Measurements from ENCODE around the gene RGMB.

RGMB gene

GRCh38 chr5:98840946-98841345, 67.5 kb downstream of the RGMB start:
- DNase-seq (ENCODE audit: low spot score) = no peak
- in situ Hi-C loops (cut with MboI; ENCODE audit: low sequenced_read_pairs, unreplicated experiment) = no loop called here
- no peak for TF ChIP-seq CTCF (IDR thresholded peaks at IDR 0.05; ENCODE audit: borderline replicate concordance, control extremely low read depth, extremely low read depth, insufficient read depth, missing control alignments)

- in situ Hi-C loops (cut with MboI; ENCODE audit: low sequenced_read_pairs, unreplicated experiment) = no loop called here
- no peak for DNase-seq (ENCODE audit: low spot score)
- no peak for TF ChIP-seq CTCF (IDR thresholded peaks at IDR 0.05; ENCODE audit: borderline replicate concordance, control extremely low read depth, extremely low read depth, insufficient read depth, missing control alignments)
These were observed 70.0 kb downstream of the RGMB start for GRCh38 chr5:98843481-98843880.

GRCh38 chr5:98844865-98845264, 71.4 kb downstream of the RGMB start:
- no peak for DNase-seq (ENCODE audit: low spot score)
- no peak for TF ChIP-seq CTCF (IDR thresholded peaks at IDR 0.05; ENCODE audit: borderline replicate concordance, control extremely low read depth, extremely low read depth, insufficient read depth, missing control alignments)
- in situ Hi-C loops (cut with MboI; ENCODE audit: low sequenced_read_pairs, unreplicated experiment) = no loop called here

GRCh38 chr5:98845878-98846277, 72.4 kb downstream of the RGMB start:
- in situ Hi-C loops (cut with MboI; ENCODE audit: low sequenced_read_pairs, unreplicated experiment) = no loop called here
- no peak for DNase-seq (ENCODE audit: low spot score)
- no peak for TF ChIP-seq CTCF (IDR thresholded peaks at IDR 0.05; ENCODE audit: borderline replicate concordance, control extremely low read depth, extremely low read depth, insufficient read depth, missing control alignments)

Data from GM13976 (cell line).